ENCODE results near the gene CNTNAP2. TPM values are rescaled to one million over a fixed set of nuclear protein-coding genes. Genes with fewer than 3 reads are reported as not detected.

CNTNAP2 gene
- total and polyA plus RNA-seq, 4 donors, result 41.3 to 127 (median 67.8) TPM

- Histone ChIP-seq H3K36me3 (ENCODE audit: control insufficient read depth, insufficient read depth, low read length) (no peaks in the 10 kb centered on the region), H3K4me1 (ENCODE audit: control insufficient read depth, insufficient read depth, low read length) (no peaks in the 10 kb centered on the region), H3K27ac (ENCODE audit: low read depth, low read length) (no peak overlapping the region), H3K4me3 (ENCODE audit: low read depth, low read length) (no peak overlapping the region), H3K27me3 (ENCODE audit: control insufficient read depth, insufficient read depth, low read length) (no peaks in the 10 kb centered on the region), H3K9me3 (ENCODE audit: control insufficient read depth, insufficient read depth, low read length) (no peaks in the 10 kb centered on the region)
- no CpG with 5 or more reads among the region's 6 CpGs for WGBS (ENCODE audit: insufficient coverage)
- no peak for DNase-seq (ENCODE audit: low read depth in 4 of 6, low spot score in 6 of 6)
Observed at GRCh38 chr7:147569116-147569913, 1452.7 kb downstream of the CNTNAP2 start.

- DNase-seq (ENCODE audit: low read depth in 4 of 6, low spot score in 6 of 6), result no peak
- Histone ChIP-seq H3K4me1 (ENCODE audit: control insufficient read depth, insufficient read depth, low read length) (no peaks in the 10 kb centered on the region), H3K4me3 (ENCODE audit: low read depth, low read length) (no peak overlapping the region), H3K27ac (ENCODE audit: low read depth, low read length) (no peak overlapping the region), H3K9me3 (ENCODE audit: control insufficient read depth, insufficient read depth, low read length) (no peaks in the 10 kb centered on the region), H3K27me3 (ENCODE audit: control insufficient read depth, insufficient read depth, low read length) (no peaks in the 10 kb centered on the region), H3K36me3 (ENCODE audit: control insufficient read depth, insufficient read depth, low read length) (no peaks in the 10 kb centered on the region)
- no CpG with 5 or more reads among the region's 1 CpG for WGBS (ENCODE audit: insufficient coverage)
Observed at GRCh38 chr7:147570390-147570789, 1453.8 kb downstream of the CNTNAP2 start.

- Histone ChIP-seq H3K36me3 (ENCODE audit: control insufficient read depth, insufficient read depth, low read length) (no peaks in the 10 kb centered on the region), H3K4me1 (ENCODE audit: control insufficient read depth, insufficient read depth, low read length) (no peaks in the 10 kb centered on the region), H3K27me3 (ENCODE audit: control insufficient read depth, insufficient read depth, low read length) (no peaks in the 10 kb centered on the region), H3K27ac (ENCODE audit: low read depth, low read length) (no peak overlapping the region), H3K9me3 (ENCODE audit: control insufficient read depth, insufficient read depth, low read length) (no peaks in the 10 kb centered on the region), H3K4me3 (ENCODE audit: low read depth, low read length) (no peak overlapping the region)
- 28% methylated on average over 3 of the region's 8 CpGs for WGBS (ENCODE audit: insufficient coverage)
- DNase-seq (ENCODE audit: low read depth in 4 of 6, low spot score in 6 of 6), result peak in 2 of 6 donors; percentile 15 to 42
Observed at GRCh38 chr7:147571436-147572185, 1455.0 kb downstream of the CNTNAP2 start.

- no peaks in the 10 kb centered on the region for H3K27me3 ChIP-seq (ENCODE audit: control insufficient read depth, insufficient read depth, low read length)
- WGBS (ENCODE audit: insufficient coverage), result no CpG with 5 or more reads among the region's 3 CpGs
- H3K9me3 ChIP-seq (ENCODE audit: control insufficient read depth, insufficient read depth, low read length), result no peaks in the 10 kb centered on the region
- no peak overlapping the region for H3K4me3 ChIP-seq (ENCODE audit: low read depth, low read length)
- H3K27ac ChIP-seq (ENCODE audit: low read depth, low read length), result no peak overlapping the region
- H3K36me3 ChIP-seq (ENCODE audit: control insufficient read depth, insufficient read depth, low read length), result no peaks in the 10 kb centered on the region
- DNase-seq (ENCODE audit: low read depth in 4 of 6, low spot score in 6 of 6), result no peak
- no peaks in the 10 kb centered on the region for H3K4me1 ChIP-seq (ENCODE audit: control insufficient read depth, insufficient read depth, low read length)
Observed at GRCh38 chr7:147578196-147578595, 1461.6 kb downstream of the CNTNAP2 start.

GRCh38 chr7:147579148-147579547 is 1462.5 kb downstream of the CNTNAP2 start:
- Histone ChIP-seq H3K36me3 (ENCODE audit: control insufficient read depth, insufficient read depth, low read length) (no peaks in the 10 kb centered on the region), H3K27me3 (ENCODE audit: control insufficient read depth, insufficient read depth, low read length) (no peaks in the 10 kb centered on the region), H3K9me3 (ENCODE audit: control insufficient read depth, insufficient read depth, low read length) (no peaks in the 10 kb centered on the region), H3K27ac (ENCODE audit: low read depth, low read length) (no peak overlapping the region), H3K4me3 (ENCODE audit: low read depth, low read length) (no peak overlapping the region), H3K4me1 (ENCODE audit: control insufficient read depth, insufficient read depth, low read length) (no peaks in the 10 kb centered on the region)
- no CpG with 5 or more reads among the region's 1 CpG for WGBS (ENCODE audit: insufficient coverage)
- no peak for DNase-seq (ENCODE audit: low read depth in 4 of 6, low spot score in 6 of 6)

- no peak overlapping the region for H3K27ac ChIP-seq (ENCODE audit: low read depth, low read length)
- no peak overlapping the region for H3K4me3 ChIP-seq (ENCODE audit: low read depth, low read length)
- peak in 2 of 6 donors; percentile 5 to 42 for DNase-seq (ENCODE audit: low read depth in 4 of 6, low spot score in 6 of 6)
- H3K9me3 ChIP-seq (ENCODE audit: control insufficient read depth, insufficient read depth, low read length), result no peaks in the 10 kb centered on the region
- H3K36me3 ChIP-seq (ENCODE audit: control insufficient read depth, insufficient read depth, low read length), result no peaks in the 10 kb centered on the region
- 31% methylated on average over 3 of the region's 5 CpGs for WGBS (ENCODE audit: insufficient coverage)
- H3K4me1 ChIP-seq (ENCODE audit: control insufficient read depth, insufficient read depth, low read length), result peaks cover 4% of the 10 kb centered on the region
- no peaks in the 10 kb centered on the region for H3K27me3 ChIP-seq (ENCODE audit: control insufficient read depth, insufficient read depth, low read length)
Observed at GRCh38 chr7:147584771-147585193, 1468.2 kb downstream of the CNTNAP2 start.

- no peak for DNase-seq (ENCODE audit: low read depth in 4 of 6, low spot score in 6 of 6)
- Histone ChIP-seq H3K4me3 (ENCODE audit: low read depth, low read length) (no peak overlapping the region), H3K9me3 (ENCODE audit: control insufficient read depth, insufficient read depth, low read length) (no peaks in the 10 kb centered on the region), H3K27ac (ENCODE audit: low read depth, low read length) (no peak overlapping the region), H3K36me3 (ENCODE audit: control insufficient read depth, insufficient read depth, low read length) (no peaks in the 10 kb centered on the region), H3K27me3 (ENCODE audit: control insufficient read depth, insufficient read depth, low read length) (no peaks in the 10 kb centered on the region), H3K4me1 (ENCODE audit: control insufficient read depth, insufficient read depth, low read length) (peaks cover 4% of the 10 kb centered on the region)
- WGBS (ENCODE audit: insufficient coverage), result 0% methylated on average over 1 of the region's 1 CpG
Observed at GRCh38 chr7:147586110-147586509, 1469.5 kb downstream of the CNTNAP2 start.

GRCh38 chr7:147586526-147586925 is 1469.9 kb downstream of the CNTNAP2 start:
- DNase-seq (ENCODE audit: low read depth in 4 of 6, low spot score in 6 of 6), result peak in 1 of 6 donors; percentile 16
- Histone ChIP-seq H3K4me1 (ENCODE audit: control insufficient read depth, insufficient read depth, low read length) (peaks cover 4% of the 10 kb centered on the region), H3K27ac (ENCODE audit: low read depth, low read length) (no peak overlapping the region), H3K27me3 (ENCODE audit: control insufficient read depth, insufficient read depth, low read length) (no peaks in the 10 kb centered on the region), H3K36me3 (ENCODE audit: control insufficient read depth, insufficient read depth, low read length) (no peaks in the 10 kb centered on the region), H3K4me3 (ENCODE audit: low read depth, low read length) (no peak overlapping the region), H3K9me3 (ENCODE audit: control insufficient read depth, insufficient read depth, low read length) (no peaks in the 10 kb centered on the region)
- WGBS (ENCODE audit: insufficient coverage), result no CpG with 5 or more reads among the region's 1 CpG

GRCh38 chr7:147593271-147594057 is 1476.9 kb downstream of the CNTNAP2 start:
- Histone ChIP-seq H3K36me3 (ENCODE audit: control insufficient read depth, insufficient read depth, low read length) (no peaks in the 10 kb centered on the region), H3K27me3 (ENCODE audit: control insufficient read depth, insufficient read depth, low read length) (no peaks in the 10 kb centered on the region), H3K4me1 (ENCODE audit: control insufficient read depth, insufficient read depth, low read length) (no peaks in the 10 kb centered on the region), H3K27ac (ENCODE audit: low read depth, low read length) (no peak overlapping the region), H3K4me3 (ENCODE audit: low read depth, low read length) (no peak overlapping the region), H3K9me3 (ENCODE audit: control insufficient read depth, insufficient read depth, low read length) (no peaks in the 10 kb centered on the region)
- WGBS (ENCODE audit: insufficient coverage), result no CpG with 5 or more reads among the region's 2 CpGs
- no peak for DNase-seq (ENCODE audit: low read depth in 4 of 6, low spot score in 6 of 6)
